ENCODE results near the gene CLEC12A. TPM values are rescaled to one million over a fixed set of nuclear protein-coding genes. Genes with fewer than 3 reads are reported as not detected.
A peak's percentile ranks its signal among the peaks of the same experiment; 100 is the strongest.

The CLEC12A gene
- total RNA-seq, 2 donors from 2014 or later: 0.99 TPM; not detected in 1

DNA sequence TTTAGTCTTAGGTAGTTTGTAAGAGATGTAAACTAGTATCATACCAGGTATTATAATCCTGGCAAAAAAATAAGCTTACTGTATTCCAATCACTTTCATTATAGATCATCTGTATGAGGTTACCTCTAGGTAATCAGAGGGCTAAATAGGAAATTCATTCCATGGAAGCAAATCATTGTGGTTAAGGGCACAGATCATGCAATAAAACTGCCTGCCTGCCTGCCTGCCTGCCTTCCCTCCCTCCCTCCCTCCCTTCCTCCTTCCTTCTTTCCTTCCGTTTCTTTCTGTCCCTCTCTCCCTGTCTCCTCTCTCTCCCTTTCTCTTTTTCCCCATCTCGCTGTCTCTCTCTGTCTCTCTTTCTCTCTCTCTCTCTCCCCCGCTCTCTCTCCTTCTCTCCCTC, 56.1 kb downstream of the CLEC12A start:
- H3K4me3 ChIP-seq: no peak overlapping the region
- H3K27ac ChIP-seq: peak overlapping the region in 1 of 4 donors; percentile 49
- H3K9me3 ChIP-seq: no peaks in the 10 kb centered on the region
- TF ChIP-seq, protein P1, sequence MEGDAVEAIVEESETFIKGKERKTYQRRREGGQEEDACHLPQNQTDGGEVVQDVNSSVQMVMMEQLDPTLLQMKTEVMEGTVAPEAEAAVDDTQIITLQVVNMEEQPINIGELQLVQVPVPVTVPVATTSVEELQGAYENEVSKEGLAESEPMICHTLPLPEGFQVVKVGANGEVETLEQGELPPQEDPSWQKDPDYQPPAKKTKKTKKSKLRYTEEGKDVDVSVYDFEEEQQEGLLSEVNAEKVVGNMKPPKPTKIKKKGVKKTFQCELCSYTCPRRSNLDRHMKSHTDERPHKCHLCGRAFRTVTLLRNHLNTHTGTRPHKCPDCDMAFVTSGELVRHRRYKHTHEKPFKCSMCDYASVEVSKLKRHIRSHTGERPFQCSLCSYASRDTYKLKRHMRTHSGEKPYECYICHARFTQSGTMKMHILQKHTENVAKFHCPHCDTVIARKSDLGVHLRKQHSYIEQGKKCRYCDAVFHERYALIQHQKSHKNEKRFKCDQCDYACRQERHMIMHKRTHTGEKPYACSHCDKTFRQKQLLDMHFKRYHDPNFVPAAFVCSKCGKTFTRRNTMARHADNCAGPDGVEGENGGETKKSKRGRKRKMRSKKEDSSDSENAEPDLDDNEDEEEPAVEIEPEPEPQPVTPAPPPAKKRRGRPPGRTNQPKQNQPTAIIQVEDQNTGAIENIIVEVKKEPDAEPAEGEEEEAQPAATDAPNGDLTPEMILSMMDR (IDR thresholded peaks at IDR 0.05): no peak
- TF ChIP-seq POLR2A (IDR thresholded peaks at IDR 0.05): no peak
- WGBS, 2 donors: 53 to 65% methylated on average over 3 of the region's 3 CpGs
- ATAC-seq: no peak
- no peaks in the 10 kb centered on the region for H3K4me1 ChIP-seq
- intact Hi-C loops (cut with DNase I): no loop called here
- H3K27me3 ChIP-seq: no peaks in the 10 kb centered on the region
- no peak for DNase-seq
- H3K36me3 ChIP-seq (replicated peaks in 1 of 2; ENCODE audit: insufficient read depth in 1 of 2, low read depth in 2 of 2): no peaks in the 10 kb centered on the region

DNA sequence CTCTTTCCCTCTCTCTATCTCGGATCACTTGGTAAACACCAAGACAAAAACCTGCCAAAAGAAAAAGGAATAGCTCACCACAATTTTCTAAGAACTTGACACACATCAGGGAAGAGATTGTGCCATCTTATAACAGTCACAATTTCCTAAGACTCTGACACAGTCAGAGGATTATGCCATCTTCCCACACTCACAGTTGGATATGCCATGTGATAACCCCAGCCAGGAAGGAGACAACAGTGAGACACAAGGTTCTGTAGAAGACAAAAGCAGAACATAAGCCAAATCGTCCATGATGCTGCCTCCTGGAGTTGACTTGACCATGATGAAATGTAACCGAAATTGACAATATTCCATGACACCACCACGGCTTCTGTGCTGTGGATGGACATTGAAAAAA, 56.5 kb downstream of the CLEC12A start:
- WGBS, 2 donors: 44 to 45% methylated on average over 4 of the region's 4 CpGs
- intact Hi-C loops (cut with DNase I): no loop called here
- peak overlapping the region in 1 of 4 donors; percentile 49 for H3K27ac ChIP-seq
- no peaks in the 10 kb centered on the region for H3K4me1 ChIP-seq
- H3K9me3 ChIP-seq: no peaks in the 10 kb centered on the region
- TF ChIP-seq, protein P1 (IDR thresholded peaks at IDR 0.05): no peak
- no peak for TF ChIP-seq POLR2A (IDR thresholded peaks at IDR 0.05)
- ATAC-seq: no peak
- H3K4me3 ChIP-seq: no peak overlapping the region
- DNase-seq: peak in 1 of 4 donors; percentile 42
- no peaks in the 10 kb centered on the region for H3K27me3 ChIP-seq
- no peaks in the 10 kb centered on the region for H3K36me3 ChIP-seq (replicated peaks in 1 of 2; ENCODE audit: insufficient read depth in 1 of 2, low read depth in 2 of 2)

DNA sequence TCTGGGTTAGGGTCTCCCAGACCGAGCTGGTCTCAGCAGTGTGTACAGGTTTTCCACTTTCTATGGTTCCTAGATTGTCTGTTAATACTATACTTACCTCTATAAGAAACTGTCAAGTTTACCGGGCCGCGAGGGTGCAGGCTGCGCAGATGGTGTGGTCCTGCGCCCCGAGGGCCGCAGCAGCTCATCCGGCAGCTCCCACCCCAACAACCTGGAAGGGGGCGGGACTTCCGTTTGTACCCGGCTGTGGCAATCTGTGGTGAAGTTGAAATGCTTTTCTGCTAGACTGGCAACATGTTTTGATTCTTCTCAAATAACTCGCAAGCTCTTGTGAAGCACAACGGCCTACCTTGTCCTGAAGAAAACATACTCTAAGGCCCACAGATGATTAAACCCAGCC, 59.2 kb downstream of the CLEC12A start, which contains the start of gene CLEC9A:
Gene CLEC9A (plus strand): TSS at position 237 of the 400 bp plus-strand sequence. CDS start 22,006 bp downstream, outside the sequence.
- Histone ChIP-seq H3K27ac (no peak within 1 kb of the TSS), H3K36me3 (replicated peaks in 1 of 2; ENCODE audit: insufficient read depth in 1 of 2, low read depth in 2 of 2) (no peaks in the 10 kb centered on the region), H3K9me3 (no peaks in the 10 kb centered on the region), H3K4me1 (no peaks in the 10 kb centered on the region), H3K4me3 (no peak within 1 kb of the TSS), H3K27me3 (no peaks in the 10 kb centered on the region)
- no peak for ATAC-seq
- intact Hi-C loops (cut with DNase I): no loop called here
- 82 to 86% methylated on average over 14 of the region's 14 CpGs for WGBS, 2 donors
- no peak for TF ChIP-seq POLR2A (IDR thresholded peaks at IDR 0.05)
- TF ChIP-seq, protein P1 (IDR thresholded peaks at IDR 0.05): no peak
- DNase-seq: no peak

DNA sequence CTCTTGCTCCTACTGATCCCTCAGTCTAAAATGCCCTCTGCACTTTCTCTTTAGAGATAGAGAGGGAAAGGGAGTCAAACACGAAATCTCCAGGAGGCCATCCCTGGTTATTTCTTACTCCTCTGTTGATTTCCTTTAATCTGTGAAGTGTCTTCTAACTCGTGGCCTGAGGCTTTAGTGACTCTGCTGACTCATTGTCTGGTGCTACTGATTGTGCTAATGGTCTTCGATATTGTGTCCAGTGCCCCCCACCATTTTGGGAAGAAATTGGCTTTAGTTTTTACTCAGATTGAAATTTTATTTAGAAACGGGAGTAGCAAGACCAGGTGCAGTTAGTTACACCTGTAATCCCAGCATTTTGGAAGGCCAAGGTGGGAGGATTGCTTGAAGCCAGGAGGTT, 60.1 kb downstream of the CLEC12A start:
- H3K27ac ChIP-seq: no peak overlapping the region
- ATAC-seq (no peak), DNase-seq (no peak)
- TF ChIP-seq POLR2A (IDR thresholded peaks at IDR 0.05): no peak
- TF ChIP-seq, protein P1 (IDR thresholded peaks at IDR 0.05): no peak
- WGBS, 2 donors: 45 to 54% methylated on average over 4 of the region's 4 CpGs
- H3K4me3 ChIP-seq: no peak overlapping the region
- no peaks in the 10 kb centered on the region for H3K36me3 ChIP-seq (replicated peaks in 1 of 2; ENCODE audit: insufficient read depth in 1 of 2, low read depth in 2 of 2)
- H3K9me3 ChIP-seq: no peaks in the 10 kb centered on the region
- intact Hi-C loops (cut with DNase I): no loop called here
- H3K4me1 ChIP-seq: no peaks in the 10 kb centered on the region
- no peaks in the 10 kb centered on the region for H3K27me3 ChIP-seq

DNA sequence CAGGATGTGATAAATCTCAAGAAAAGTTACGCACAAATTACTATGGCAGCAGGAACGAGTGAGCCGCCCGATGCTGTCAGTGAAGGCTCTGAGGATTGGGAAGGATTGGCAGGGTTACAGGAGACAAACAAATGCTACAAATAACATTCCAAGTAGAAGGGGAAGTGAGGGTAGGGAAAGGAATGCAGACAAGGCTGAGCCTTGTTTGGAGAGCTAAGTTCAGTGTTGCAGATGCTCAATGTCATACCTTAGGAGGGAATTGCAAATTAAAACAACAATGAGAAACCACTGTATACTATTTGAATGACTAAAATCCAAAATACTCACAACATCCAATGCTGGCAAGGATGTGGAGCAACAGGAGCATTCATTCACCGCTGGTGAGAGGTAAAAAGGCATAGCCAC, 60.6 kb downstream of the CLEC12A start:
- Histone ChIP-seq H3K9me3 (no peaks in the 10 kb centered on the region), H3K4me3 (no peak overlapping the region), H3K27ac (no peak overlapping the region), H3K27me3 (no peaks in the 10 kb centered on the region), H3K4me1 (no peaks in the 10 kb centered on the region), H3K36me3 (replicated peaks in 1 of 2; ENCODE audit: insufficient read depth in 1 of 2, low read depth in 2 of 2) (no peaks in the 10 kb centered on the region)
- 62 to 63% methylated on average over 5 of the region's 5 CpGs for WGBS, 2 donors
- no peak for DNase-seq
- TF ChIP-seq, protein P1 (IDR thresholded peaks at IDR 0.05): no peak
- no peak for TF ChIP-seq POLR2A (IDR thresholded peaks at IDR 0.05)
- ATAC-seq: no peak
- intact Hi-C loops (cut with DNase I): no loop called here
